Activated effector memory CD4-positive, alpha-beta T cell treated with Interleukin-2 at 50 U/mL for 16 hours (primary cell): Measurements from ENCODE around the gene TNFAIP3.
A peak's percentile ranks its signal among the peaks of the same experiment; 100 is the strongest.

Experiments used
- DNase-seq: peaks from one replicate; pipeline ENCODE4 v3.0.0-alpha.2; 2020

Gene TNFAIP3

DNA sequence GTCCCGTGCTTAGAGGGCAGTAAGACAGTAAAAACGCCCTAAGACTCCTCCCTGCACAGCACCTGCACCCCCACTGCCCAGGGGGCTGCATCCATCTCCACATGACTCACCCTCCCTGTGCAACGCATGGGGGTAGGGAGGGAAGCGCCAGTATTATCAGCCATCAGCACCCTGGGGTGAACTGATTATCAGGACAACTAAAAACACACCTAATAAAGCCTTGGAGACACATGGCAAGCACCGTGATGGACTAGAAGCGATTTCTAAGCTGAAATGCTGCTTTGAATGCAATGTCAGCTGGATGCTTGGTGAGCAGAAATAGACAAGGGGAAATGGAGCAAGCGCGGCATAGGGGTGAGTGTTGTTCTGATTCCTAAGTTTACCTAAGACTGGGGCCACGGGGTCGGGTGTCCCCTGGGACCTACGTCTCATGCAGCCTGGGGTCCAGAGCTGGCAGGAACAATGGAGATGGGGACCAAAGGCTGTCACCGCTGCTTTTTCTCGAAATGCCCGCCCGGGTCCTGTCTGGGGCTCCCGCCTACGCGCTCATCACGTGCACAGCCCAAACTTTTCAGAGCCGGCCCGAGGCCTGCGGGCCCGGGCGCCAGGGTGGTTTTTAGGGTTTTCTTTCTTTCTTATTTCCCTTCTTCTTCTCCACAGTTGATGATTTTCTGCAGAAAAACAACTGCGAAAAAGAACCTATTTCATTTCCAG is 702 bp upstream of the TNFAIP3 start:
- no peak for DNase-seq

DNA sequence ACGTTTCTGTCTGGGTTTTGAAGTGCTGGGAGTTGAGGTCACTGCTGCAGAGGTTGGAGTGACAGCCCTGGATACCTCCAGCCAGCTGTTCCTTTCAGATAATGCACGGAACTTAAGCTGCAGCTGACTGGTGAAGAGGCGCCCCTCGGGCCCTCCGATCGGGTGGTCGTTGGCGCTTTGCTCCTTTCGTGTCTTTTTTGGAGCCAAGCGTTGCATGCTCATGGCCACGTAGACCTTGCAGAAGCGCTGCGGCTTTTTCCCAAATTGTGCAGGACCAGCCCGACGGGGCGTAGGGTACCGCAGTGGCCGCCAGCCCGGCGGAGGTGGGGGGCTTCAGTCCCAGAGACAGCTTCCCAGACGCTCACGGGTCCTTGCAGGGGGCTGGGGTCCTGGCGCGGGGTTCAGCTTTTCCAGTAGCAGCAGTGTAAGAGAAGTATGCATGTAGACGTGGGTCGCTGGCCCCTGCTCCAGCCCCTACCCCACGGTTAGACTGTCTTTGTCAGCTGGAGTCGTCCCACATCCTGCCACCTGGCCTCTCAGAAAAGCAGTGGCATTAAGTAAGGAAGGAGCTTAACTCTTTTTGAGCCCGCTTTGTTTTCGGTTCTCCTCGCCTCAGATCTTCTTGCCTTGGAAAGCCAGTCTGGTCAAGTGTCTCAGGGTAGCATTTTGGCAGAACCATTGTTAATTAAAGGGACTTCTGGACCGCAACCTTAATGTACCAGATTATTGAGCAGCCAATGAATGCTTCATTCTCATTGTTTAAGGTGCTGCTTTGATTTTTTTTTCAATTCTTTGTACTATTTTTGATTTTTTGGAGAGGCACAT is 838 bp downstream of the TNFAIP3 start:
- peak; percentile 36 for DNase-seq

DNA sequence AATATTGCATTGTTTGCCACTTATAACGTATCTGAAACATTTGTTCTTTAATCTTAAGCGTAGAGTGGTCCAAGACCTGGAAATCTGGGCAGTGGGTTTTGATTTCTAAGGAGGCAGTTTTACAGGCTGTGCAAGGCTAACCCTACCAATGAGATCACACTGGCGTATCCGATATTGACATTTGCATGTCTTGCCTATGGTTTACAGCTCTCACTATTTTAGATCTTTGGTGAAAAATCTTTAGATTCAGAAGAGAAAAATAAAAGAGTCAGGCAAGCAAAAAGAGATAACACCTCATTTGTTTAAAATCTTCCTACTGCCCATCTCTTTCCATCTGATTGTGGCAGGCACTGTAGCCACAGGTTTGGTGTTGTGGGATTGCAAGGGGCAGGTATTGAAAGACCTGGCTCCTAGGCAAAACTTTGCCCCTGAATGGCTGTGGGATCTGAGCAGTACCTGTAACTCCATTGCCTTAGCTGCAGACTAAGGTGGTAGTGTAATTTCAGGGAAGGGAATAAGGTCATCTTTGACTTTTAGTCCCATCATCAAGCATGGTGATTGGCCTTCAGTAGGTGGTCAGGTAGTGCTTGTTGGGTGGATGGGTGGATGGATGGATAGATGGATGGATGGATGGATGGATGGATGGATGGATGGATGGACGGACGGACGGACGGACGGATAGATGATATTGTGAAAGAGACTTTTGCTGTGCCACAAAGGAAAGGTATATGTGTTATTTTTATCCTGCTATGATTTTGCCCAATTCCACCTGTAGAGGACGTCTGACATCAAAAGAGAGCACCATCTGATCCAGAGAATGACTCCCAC is 1.9 kb downstream of the TNFAIP3 start:
- DNase-seq, result no peak

DNA sequence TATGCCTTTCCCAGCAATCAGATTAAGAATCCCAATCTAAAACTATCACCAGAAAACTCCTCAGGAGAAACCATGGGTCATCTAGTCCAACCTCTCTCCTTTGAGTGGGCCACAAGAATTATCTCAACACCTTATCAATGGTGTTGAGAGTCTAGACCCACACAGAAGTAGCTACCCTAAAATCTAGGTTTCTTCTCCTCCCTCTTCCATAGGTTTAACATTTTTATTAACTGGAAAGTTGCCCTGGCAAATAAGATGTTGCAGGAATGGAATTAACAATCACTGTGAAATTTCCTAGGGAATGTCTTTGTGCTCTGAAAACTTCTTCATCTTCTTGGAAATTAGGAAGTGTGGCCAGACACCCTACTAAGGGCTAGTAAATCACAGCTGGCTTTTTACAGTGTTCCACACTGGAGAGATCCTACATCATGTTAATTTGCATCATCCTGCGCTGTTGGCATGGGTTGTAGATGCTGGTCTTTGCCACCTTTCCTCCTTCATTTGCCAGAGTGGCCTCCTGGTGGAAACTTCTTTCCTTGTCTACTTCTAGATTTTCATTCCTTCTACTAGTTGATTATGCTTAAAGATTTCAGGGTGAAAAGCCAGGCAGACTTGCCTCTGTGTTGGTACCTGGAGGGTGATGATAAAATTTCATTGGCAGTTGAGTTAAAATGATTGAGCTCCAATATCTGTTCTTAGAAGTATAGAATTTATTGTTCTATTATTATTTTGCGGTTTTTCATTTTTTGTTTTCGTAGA is 2.7 kb downstream of the TNFAIP3 start:
- DNase-seq, result no peak

DNA sequence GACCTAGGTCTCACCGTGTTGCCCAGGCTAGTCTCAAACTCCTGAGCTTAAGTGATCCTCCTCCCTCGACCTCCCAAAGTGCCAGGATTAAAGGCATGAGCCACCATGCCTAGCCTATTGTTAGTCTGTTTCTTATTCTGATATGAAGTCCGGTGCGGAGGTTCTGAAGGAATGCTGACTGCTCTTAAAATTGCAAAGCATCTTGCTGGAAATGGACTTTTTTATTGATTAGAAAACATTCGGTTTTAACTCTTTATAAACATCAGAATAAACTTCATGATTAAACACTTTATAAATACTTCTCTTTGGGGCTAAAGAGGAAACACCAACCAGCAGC is 3.2 kb downstream of the TNFAIP3 start:
- no peak for DNase-seq

DNA sequence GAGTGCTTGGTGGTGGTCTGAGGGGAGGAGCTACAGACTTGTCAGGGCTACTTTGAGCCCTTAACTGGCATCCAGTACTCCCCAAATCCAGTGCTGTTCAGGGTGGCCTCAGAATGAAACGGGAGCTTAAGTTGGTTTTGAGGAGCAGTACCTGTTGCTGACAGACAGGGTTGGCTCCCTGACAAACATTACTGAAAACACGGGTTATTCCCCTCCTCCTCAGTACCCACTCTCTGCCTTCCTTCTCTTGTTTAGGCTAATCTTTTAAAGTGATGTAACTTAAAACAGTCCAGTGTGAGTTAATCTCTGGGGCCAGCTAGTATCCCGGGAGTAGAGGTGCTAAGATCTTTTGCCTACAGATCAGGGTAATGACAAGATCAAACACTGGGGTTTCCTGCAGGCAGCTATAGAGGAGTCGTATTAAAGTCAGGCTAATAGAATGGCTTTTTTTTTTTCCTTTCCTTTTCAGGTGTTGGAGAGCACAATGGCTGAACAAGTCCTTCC is 3.7 kb downstream of the TNFAIP3 start:
- no peak for DNase-seq

DNA sequence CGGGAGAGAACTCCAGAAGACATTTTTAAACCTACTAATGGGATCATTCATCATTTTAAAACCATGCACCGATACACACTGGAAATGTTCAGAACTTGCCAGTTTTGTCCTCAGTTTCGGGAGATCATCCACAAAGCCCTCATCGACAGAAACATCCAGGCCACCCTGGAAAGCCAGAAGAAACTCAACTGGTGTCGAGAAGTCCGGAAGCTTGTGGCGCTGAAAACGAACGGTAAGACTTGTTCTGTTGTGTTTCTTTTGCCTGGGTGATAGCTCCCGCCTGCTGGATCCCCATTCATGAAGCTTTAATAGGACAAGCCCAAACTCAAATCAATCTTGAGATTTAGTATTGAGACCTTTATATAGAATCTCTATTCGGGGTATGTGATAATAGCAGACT is 4.2 kb downstream of the TNFAIP3 start:
- DNase-seq, result no peak

DNA sequence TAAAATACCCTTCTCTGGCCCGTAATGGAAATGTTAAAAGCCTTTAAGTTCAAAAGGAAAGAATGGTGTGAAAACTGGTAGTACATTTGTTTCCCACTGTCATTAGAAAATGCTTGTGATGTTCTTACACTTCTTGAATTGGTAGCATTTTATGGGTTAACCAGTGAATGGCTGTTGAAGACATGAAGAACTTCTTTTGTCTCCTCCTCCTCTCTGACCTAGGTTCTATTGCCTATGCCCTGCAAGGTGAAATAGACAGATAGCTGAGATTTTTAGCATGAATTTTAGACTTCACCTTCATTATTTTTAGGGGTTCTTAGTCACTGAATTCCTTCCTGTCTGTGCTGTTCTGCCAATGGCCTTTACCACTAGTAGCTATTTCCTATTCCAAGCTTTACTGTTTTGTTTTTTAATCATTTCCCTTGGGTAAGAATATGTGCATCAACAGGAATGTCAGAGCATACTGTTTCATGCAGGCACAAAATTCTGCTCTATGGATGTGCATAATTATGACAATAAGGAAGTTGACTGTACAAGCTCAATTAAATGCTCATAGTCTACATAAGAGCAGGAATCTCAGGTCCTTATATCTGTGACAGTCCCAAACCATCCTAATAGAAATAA is 4.9 kb downstream of the TNFAIP3 start:
- DNase-seq, result no peak

DNA sequence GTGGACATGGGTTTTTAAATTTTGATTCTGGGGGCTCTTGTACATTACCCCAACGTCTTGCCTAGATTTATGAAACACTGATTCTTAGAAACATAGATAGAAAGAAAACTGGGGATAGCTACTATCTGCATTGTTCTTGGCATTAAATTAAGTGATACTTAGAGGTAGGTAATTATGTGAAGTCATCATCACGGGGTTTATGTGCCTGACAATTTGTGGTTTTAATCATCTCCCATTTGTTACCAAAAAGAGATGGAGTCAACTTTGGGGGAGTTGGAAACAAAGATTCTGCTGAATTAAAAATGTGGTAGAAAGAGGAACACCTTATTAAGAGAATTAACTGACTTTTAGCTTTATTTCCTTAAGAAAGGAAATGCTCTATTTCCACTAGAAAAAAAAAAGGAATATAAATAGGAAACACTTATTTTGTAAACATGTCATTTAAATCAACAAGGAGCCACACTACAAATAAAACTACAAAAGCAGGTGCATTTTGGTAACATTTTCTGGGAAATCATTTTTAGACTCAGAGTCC is 5.6 kb downstream of the TNFAIP3 start:
- no peak for DNase-seq

DNA sequence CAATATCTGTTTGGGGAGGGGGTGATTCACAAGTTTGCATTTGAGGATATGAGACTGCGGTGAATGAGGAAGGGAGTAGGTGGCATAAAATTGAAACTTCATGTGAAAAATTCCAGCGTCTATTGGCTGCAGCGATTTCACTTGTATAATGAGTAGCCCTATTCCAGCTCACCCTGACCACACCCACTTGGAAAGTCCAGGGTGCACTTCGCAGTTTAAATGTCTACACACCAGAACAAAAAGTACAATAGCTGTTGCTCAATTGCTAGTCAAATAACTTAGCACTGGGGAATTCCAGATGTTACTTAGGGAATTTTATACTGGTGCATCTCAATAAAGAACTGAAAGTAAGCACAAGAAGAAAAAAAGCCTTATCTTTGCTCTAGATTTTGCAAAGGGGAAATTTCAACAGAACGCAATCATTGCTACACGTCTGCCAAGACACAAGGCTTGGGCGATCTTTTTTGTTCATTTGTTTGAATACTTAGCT is 6.3 kb downstream of the TNFAIP3 start:
- no peak for DNase-seq

DNA sequence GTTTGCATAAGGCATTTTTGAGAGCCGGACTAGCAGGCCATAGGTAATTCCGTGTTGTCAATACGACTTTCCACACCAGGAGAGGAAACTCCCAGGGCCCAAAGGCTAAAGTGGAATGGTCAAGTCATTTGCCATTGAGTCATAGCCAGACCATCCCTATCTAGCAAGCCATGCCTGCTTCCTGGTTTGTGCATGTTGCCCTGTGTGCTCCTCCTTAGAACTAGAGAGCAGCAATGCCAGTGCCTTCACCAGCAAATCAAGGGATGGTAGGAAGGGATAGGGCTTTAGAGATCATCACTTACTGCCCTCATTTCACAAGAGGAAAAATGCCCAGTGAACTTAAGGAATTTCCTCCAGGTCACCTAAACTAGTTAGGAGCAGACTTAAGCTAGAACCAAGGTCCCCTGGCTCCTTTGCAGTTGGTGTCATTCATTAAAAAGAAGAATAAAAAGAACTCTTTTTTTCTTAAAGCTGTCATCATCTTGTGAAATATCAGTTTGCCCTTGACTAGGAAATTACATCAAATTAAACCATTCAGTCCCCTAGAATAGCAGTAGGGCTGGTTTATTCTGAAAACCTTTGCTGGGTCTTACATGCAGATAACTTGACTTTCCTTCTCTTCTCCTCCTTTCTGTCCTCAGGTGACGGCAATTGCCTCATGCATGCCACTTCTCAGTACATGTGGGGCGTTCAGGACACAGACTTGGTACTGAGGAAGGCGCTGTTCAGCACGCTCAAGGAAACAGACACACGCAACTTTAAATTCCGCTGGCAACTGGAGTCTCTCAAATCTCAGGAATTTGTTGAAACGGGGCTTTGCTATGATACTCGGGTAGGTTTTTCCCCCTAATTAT is 7.4 kb downstream of the TNFAIP3 start:
- no peak for DNase-seq

DNA sequence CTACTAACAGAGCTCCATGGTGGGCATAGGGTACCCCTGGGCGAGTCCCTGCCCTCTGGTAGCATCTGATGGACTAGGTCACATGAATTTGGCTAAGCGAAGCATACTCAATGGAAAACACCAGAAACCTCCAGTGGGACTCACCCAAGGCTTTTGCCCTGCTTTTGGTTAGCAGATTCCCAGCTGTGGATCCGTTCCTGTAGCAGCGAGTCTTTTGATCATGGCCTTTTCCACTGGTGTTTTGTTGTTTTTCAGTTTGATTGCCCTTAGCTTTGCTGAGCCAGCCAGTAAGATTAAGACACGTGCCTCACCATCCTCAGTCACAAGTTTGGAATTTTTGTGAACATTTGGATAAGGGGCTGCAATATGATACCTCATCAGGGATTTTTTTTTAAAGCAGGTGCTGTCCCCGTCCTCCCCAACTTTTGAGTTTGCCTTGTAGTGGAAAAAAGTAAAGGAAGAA is 8.0 kb downstream of the TNFAIP3 start:
- no peak for DNase-seq

DNA sequence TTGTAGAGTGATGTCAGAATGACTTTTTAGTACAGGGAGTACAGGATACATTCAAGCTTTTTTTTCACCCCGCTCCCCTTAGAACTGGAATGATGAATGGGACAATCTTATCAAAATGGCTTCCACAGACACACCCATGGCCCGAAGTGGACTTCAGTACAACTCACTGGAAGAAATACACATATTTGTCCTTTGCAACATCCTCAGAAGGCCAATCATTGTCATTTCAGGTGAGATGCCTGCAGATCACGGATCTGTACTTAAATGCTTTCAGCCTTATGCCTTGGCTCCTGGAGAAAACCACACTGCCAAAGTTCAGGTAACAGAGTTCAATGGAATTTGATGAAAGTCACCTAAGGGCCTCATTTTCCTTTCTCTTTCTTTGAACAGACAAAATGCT is 8.5 kb downstream of the TNFAIP3 start:
- no peak for DNase-seq

DNA sequence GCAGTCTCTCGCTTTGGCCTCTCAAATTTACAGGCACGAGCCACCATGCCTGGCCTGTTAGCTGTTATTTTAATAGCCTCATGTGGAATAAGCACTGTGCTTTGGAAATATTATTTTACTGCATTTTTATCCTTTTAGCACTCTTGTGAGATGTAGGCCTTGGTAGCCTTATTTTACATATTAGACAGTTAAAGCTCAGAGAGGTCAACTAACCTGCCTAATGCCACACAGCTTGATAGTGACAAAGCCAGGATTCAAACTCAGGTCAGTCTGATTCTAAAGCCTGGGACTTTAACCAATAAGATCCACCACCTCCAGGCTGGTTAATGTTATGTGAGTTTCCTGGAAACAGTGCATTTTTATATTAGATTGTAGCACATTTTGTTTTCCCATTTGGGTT is 9.5 kb downstream of the TNFAIP3 start:
- DNase-seq, result no peak

DNA sequence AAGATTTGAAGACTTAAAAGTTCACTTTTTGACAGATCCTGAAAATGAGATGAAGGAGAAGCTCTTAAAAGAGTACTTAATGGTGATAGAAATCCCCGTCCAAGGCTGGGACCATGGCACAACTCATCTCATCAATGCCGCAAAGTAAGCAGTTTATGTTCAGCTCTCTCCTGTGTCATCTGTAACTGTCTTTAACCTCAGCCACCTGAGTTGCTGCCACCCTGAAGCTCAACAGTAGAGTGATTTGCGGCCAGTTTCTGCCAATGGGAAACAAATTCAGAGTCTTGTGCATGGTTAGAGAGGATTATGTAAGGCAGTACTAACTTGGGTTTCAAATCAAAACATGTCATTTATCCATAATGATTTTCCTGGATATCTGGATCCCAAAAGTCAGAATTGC is 10.1 kb downstream of the TNFAIP3 start:
- no peak for DNase-seq

DNA sequence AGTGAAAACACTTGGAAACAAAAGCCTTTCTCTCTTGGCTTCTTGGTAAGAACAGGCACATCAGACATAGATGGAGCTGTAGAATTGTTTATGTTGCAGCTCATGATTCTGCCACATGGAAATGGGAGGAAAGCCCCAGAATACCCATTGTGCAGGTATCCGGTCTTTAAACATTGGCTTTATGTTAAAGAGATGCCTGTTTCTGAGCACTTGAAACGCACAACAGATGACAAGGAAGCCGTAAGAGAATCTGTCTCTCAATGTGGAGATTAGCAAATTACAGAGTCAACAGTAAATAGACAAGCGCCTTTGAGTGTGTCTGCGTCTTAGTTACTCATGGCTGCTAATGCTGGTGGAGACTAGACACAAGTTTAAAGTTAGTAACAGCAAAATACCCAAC is 10.5 kb downstream of the TNFAIP3 start:
- no peak for DNase-seq

DNA sequence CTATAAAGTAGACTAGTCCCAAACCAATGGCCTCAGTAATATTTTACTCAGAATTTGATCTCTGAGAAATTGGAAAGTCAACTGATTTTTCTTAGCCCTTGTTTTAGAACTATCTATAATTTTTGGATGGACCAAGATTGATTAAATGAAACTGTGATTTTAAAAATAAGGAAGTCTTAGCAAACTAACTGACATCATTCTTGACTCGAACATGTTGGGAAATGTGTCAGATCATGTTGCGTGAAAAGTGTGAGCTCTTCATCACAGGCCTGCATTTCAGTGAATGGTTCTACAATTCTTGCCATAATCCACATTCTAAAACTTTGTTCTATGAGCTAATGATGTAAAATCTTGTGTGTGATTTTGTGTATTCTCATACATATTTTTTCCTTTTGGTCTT is 11.0 kb downstream of the TNFAIP3 start:
- DNase-seq, result no peak

DNA sequence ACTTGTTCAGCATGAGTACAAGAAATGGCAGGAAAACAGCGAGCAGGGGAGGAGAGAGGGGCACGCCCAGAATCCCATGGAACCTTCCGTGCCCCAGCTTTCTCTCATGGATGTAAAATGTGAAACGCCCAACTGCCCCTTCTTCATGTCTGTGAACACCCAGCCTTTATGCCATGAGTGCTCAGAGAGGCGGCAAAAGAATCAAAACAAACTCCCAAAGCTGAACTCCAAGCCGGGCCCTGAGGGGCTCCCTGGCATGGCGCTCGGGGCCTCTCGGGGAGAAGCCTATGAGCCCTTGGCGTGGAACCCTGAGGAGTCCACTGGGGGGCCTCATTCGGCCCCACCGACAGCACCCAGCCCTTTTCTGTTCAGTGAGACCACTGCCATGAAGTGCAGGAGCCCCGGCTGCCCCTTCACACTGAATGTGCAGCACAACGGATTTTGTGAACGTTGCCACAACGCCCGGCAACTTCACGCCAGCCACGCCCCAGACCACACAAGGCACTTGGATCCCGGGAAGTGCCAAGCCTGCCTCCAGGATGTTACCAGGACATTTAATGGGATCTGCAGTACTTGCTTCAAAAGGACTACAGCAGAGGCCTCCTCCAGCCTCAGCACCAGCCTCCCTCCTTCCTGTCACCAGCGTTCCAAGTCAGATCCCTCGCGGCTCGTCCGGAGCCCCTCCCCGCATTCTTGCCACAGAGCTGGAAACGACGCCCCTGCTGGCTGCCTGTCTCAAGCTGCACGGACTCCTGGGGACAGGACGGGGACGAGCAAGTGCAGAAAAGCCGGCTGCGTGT is 11.6 kb downstream of the TNFAIP3 start:
- DNase-seq, result no peak

DNA sequence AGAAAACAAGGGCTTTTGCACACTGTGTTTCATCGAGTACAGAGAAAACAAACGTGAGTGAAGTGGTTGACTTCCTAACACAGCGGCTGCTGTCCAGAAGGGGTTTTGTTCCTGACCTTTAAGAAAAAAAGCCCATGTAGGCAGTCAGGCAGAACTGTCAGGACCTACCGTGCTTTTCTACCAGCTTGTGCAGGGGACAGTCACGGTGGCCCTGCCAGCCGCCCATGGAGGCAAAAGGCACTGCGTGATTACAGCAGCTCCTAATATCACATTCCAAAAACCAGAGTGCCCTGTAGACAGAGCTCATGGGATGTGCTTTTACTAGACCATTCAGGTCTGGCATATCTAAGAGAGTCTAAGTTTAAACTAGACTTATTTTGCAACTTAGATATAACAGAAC is 12.2 kb downstream of the TNFAIP3 start:
- no peak for DNase-seq
